Renal cortical epithelial cell (primary cell): Measurements from ENCODE around the gene EPHB4. TPM values are rescaled to one million over a fixed set of nuclear protein-coding genes. Genes with fewer than 3 reads are reported as not detected.
"Not testable (repeated sequence)": the region's sequence is repeated elsewhere in the genome, so short reads cannot be mapped to it uniquely, and the experiment has no call there.

ENCODE experiments used
- DNase-seq: peaks from one replicate; pipeline ENCODE4 v3.0.0-alpha.2; 2011; ENCODE audit warnings: low read depth
- total RNA-seq: library from RNA; depleted of rRNA; stranded (reverse); fragments of >200 nt; gene quantifications from 2 replicates; pipeline ENCODE4 v1.2.3, GENCODE V29; 2014

Gene EPHB4
- 80.9 and 141 TPM in 2 replicates for total RNA-seq

DNA sequence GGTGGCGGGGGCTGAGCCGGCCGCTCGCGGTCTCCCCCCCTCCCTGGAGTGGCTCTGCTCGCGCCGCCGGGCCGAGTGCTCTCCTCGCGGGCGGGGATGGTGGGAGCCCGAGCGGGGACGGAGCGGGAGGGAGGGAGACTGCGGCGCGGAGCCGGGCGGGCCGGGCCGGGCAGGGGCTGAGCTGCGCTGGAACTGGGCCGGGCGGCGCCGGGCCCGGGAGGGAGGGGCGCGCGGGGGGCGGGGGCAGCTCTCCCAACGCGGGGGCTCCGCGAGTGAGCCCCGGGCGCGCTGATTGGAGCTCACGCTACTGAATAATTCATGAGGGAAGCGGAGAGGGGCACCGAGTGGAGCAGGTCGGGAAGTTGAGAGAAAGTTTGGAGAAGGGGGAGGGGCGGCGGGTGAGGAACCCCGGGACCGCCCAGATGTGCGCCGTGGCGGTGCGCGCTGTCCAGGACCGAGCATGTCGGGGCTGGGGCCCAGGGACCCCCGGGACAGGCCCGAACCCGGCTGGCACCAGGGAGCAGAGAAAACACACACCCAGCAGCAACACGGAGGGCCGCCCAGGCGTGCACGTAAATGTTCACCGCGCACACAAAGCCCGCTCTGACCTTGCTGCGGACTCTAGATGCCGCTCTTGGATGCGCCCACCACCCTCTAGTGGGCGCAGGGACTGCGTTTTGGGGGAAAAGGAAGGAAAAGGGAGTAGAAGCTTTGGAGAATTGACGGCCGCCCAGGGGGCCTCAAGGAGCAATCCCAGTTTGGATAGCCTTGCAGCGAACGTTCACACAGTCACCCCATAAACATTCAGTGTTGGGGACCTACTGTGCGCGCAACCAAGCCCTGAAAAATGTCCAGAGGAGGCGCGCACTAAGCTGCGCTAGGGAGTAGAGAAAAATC, at the start of gene EPHB4:
Gene EPHB4, minus strand, starts transcription at position 194 of the 897 bp plus-strand sequence. CDS start 493 bp downstream, outside the sequence.
- peak; percentile 36 for DNase-seq

DNA sequence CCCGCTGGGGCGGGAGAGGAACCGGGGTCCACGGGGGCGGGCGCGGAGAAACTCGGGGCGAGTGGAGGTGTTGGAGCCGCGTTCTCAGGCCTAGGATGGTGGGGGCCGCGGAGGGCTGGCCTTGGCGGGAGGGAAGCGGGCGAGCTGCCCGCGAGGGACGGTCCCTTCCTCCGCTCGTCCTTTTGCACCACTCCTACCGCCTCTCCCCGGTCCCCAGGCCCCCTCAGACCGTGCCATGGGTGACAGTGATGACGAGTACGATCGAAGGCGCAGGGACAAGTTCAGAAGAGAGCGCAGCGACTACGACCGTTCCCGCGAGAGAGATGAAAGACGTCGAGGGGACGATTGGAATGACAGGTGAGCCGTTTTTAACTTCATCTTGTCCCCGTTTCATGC, 48.0 kb upstream of the EPHB4 start:
- DNase-seq, result no peak

DNA sequence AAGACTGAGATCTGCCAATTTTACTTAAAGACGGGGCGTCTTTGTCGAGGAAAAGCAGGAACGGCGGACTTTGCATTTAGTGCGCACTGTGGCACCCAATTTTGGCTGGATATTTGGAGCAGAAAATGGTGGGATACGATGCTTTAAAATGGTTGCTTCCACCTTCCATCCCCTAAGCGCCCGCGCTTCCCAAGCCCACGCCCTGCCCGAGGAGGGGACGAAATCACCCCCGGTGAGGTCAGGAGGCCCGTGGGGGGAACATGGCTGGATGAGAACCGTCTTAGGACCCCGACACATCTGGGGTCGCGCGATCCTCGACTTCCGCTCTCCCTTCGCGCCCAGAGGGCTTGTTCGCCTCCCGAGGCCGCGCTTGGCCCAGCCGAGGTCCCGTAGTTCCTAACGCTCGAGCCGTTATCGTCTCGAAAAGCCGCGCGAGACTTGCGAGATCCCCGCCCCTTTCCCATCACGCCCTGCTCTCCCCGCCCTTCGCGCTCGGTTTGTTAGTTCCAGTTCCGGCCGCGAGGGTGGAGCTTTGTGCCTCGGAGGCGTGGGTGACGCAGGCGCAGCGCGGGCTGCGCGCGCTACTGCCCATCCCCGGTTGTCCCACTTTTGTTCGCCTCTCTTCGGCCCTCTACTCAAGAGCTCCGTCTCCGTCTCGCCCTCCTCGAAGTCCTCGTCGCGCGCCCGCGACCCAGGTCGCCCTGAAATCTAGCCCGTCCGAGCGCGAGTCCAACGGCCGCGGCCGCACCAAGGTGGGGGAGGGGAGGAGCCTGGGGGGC, 47.4 kb upstream of the EPHB4 start, which contains the start of gene SRRT:
Gene SRRT, plus strand, starts transcription at position 527 of the 779 bp plus-strand sequence. CDS start 488 bp downstream, outside the sequence.
- DNase-seq, result peak; percentile 91

GRCh38 chr7:100874300-100874576, 46.9 kb upstream of the EPHB4 start:
- no peak for DNase-seq

- no peak for DNase-seq
Measured at GRCh38 chr7:100873599-100874299, 46.4 kb upstream of the EPHB4 start.

DNA sequence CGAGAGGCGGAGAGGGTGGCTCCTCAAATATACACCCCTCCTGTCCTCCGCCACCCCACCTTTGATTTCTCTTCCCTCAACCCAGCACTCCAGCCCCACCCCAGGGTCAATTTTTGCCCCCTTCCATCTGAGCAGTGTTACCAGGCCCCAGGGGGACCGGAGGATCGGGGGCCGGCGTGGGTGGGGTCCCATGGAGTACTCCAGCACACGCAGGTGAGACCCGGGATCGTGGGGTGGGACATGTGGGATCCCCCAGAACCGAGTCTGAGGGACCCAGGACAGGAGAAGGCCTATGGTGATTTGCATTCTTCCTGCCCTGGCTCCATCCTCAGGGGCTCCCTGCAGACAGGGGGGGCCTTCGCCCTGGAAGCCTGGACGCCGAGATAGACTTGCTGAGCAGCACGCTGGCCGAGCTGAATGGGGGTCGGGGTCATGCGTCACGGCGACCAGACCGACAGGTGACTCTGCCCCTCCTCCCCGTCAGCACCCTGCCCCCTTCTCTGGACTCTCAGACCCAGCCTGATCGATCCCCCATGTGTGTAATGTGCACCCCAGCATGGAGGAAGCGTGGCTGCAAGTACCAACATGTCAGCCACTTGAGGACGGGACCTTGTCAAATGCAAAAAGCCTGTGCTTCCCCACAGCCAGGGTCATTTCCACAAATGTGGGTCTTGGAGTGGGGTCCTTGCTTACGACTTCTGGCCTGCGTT, 40.6 kb upstream of the EPHB4 start:
- DNase-seq, result no peak

- DNase-seq, result peak; percentile 72
Measured at GRCh38 chr7:100867040-100867775, 39.9 kb upstream of the EPHB4 start, which contains the start of gene TRIP6. Gene TRIP6 (plus strand): TSS chr7:100867387. CDS start chr7:100867498, 111 bp downstream.

- no peak for DNase-seq
Measured at GRCh38 chr7:100866729-100867039, 39.4 kb upstream of the EPHB4 start.

- no peak for DNase-seq
Measured at GRCh38 chr7:100865938-100866728, 38.8 kb upstream of the EPHB4 start.

DNA sequence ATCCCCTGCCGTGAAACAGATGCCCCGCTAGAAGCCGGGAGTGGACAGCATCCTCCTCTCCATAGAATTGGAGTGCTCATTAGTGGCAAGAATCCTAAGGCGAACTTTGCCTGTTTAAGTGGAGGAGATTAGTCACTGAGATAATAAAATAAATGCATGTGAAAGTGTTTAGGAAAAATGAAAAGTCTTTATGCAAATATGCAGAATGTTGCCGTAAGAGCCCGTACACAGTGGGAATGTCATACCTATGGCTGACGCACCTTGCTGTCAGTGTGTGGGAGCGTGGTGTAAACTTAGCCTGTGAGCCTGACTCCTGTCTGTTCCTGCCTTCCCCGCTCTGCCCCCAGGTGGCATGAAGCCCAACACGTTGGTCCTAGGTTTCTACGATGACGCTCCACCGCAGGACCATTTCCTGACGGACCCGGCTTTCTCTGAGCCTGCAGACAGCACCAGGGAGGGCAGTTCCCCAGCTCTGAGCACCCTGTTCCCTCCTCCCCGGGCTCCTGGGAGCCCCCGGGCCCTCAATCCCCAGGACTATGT, 38.1 kb upstream of the EPHB4 start:
- DNase-seq, result no peak

DNA sequence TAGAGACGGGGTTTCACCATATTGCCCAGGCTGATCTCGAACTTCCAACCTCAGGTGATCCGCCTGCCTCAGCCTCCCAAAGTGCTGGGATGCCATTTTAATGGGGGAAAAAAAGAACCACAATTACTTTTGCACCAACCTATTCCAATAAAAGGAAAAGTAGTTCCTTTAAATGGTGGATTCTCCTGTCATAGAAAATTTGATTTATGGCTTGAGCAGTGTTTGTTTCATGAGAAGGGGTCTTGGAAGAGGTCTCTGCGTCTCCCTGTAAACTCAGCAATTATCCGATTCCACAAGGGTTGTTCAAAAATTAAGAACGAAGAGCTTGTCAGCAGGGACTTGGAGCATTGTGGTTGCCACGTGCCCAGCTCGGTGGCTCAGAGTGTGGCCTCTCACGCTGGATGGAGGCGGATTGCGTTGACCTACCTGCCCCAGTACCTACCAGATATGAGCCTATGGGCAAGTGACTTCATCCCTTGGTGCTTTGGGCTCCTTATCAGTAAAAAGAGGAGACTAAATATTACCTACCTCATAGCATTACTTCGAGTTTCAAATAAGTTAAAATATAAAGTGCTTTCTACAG, 37.0 kb upstream of the EPHB4 start:
- no peak for DNase-seq

- DNase-seq, result no peak
Measured at GRCh38 chr7:100863406-100863950, 36.2 kb upstream of the EPHB4 start.

DNA sequence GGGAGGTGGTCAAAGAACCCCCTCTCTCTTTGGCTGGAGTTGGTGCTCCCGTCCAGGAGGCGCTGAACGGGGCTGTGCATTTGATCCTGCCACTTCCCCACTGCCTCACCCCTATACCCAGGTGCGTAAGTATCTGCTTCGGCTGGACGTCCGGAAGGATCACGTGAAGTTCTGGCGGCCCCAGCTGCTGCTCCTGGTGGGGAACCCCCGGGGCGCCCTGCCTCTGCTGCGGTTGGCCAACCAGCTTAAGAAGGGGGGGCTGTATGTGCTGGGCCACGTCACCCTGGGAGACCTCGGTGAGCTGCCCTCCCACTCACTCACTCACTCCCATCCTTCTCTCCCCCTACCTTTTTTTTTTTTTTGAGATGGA, 34.3 kb upstream of the EPHB4 start:
- no peak for DNase-seq

DNA sequence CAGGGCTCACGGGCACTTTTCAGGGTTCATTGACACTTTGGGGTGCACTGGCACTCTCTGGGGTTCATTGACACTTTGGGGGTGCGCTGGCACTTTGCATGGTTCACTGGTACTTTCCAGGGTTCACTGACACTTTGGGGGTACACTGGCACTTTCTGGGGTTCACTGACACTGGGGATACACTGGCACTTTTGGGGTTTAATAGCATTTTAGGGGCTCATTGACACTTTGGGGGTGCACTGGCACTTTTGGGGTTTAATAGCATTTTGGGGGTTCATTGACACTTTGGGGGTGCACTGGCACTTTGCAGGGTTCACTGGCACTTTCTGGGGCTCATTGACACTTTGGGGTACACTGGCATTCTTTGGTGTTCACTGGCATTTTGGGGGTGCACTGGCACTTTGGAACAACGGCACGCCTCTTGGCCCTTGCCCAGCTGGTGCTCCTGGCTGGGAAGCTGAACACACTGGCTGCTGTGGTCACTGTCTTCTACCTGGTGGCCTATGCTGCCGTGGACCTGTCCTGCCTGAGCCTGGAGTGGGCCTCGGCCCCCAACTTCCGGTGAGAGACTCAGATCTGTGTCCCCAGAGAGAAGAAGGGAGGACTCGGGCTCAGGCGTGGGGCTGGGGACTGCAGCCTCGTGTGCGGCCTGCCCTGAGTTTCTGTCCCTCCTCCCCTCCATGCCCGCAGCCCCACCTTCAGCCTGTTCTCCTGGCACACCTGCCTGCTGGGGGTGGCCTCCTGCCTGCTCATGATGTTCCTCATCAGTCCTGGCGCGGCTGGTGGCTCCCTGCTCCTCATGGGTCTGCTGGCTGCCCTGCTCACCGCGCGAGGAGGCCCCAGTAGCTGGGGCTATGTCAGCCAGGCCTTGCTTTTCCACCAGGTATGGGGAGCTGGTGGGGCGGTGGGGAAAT, 33.6 kb upstream of the EPHB4 start:
- DNase-seq, result no peak

- DNase-seq, result no peak
Measured at GRCh38 chr7:100859856-100860255, 32.5 kb upstream of the EPHB4 start.

DNA sequence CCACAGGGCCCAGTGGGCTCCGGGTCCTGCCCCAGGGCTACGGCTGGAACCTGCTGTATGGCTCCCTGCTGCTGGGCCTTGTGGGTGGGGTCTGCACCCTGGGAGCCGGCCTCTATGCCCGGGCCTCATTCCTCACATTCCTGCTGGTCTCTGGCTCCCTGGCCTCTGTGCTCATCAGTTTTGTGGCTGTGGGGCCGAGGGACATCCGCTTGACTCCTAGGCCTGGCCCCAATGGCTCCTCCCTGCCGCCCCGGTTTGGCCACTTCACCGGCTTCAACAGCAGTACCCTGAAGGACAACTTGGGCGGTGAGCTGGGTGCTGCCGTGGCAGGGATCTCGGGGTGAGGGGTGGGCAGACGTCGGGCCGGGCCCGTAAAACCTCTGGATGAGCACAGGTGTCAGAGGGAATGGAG, 29.6 kb upstream of the EPHB4 start:
- DNase-seq, result no peak

DNA sequence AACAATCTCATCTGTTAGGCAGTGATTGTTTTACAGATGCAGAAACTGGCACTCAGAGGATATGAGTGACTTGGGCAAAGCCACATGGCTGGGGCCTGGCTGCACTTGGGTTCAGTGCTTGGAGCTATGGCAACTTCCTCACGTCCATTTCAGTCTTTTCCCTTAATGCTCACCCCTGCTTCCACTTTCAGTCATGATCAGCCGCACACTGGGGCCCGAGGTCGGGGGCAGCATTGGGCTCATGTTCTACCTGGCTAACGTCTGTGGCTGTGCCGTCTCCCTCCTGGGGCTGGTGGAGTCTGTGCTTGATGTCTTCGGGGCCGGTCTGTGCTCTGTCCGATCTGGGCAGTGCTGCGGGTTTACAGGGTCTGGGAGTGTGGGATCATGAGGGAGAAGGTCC, 28.2 kb upstream of the EPHB4 start:
- no peak for DNase-seq

DNA sequence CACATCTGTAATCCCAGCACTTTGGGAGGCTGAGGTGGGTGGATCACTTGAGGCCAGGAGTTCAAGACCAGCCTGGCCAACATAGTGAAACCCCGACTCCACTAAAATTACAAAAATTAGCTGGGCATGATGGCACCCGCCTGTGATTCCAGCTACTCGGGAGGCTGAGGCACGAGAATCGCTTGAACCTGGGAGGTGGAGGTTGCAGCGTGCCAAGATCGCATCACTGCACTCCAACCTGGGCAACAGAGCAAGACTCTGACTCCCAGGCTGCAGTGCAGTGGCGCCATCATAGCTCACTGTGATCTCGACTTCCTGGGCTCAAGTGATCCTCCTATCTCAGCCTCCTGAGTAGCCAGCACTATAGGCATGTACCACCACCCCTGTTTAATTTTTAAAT, 27.6 kb upstream of the EPHB4 start:
- not testable (repeated sequence) for DNase-seq
